T-helper 17 cell (primary cell): ENCODE data around the gene FOLR2. TPM values are rescaled to one million over a fixed set of nuclear protein-coding genes. Genes with fewer than 3 reads are reported as not detected.
A peak's percentile ranks its signal among the peaks of the same experiment; 100 is the strongest.

ENCODE experiments used
- ATAC-seq: fragments of 150-1000 bp; cut with Tn5 transposase; 2 replicates; pipeline ENCODE4 v1.10.0; 2021; ENCODE audit warnings: mild to moderate bottlenecking, moderate library complexity
- DNase-seq, 3 donors: peaks; one replicate each; pipeline versions ENCODE4 v3.0.0 to v3.0.0-alpha.2; 2020 to 2021
- H3K9me3 ChIP-seq: one replicate; pipeline ENCODE4 v1.7.0; 2013; ENCODE audit warnings: low read length, mild to moderate bottlenecking; ENCODE audit not compliant: control insufficient read depth, poor library complexity, severe bottlenecking
- H3K27ac Mint-ChIP-seq: one replicate; pipeline ENCODE4 v1.8.0; 2022; ENCODE audit warnings: mild to moderate bottlenecking, moderate library complexity, mixed read lengths
- H3K27me3 Mint-ChIP-seq: one replicate; pipeline ENCODE4 v1.8.0; 2022; ENCODE audit warnings: mixed read lengths
- H3K36me3 Mint-ChIP-seq: one replicate; pipeline ENCODE4 v1.8.0; 2022; ENCODE audit warnings: low read depth, mixed read lengths
- H3K4me1 Mint-ChIP-seq: one replicate; pipeline ENCODE4 v1.8.0; 2022; ENCODE audit warnings: mild to moderate bottlenecking, mixed read lengths
- H3K4me3 Mint-ChIP-seq: one replicate; pipeline ENCODE4 v1.8.0; 2022; ENCODE audit warnings: mild to moderate bottlenecking, moderate library complexity, mixed read lengths
- total RNA-seq, 4 donors: library from RNA in 2 of 4; stranded (reverse) in 2 of 4; gene quantifications; one replicate each; pipeline ENCODE4 v1.2.3 and lab custom pipeline; 2022 to 2026

The FOLR2 gene
- total RNA-seq, 2 donors from 2014 or later, result not detected

DNA sequence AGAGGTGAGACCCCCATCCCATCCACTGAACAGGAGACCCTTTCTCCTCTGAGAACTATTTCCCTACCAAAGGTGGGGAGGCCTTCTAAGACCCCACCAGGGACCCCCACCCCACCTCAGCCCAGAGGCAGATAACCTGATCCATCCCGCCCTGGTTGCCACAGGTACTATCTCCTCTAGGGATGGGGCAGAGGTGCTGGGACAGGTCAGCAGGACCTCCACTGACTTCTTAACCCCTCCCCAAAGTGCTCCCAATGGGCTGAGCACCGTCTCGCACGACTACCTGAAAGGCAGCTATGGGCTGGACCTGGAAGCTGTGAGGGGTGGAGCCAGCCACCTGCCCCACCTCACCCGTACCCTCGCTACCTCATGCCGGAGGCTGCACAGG lies 12.2 kb downstream of the FOLR2 start:
- Mint-ChIP-seq H3K4me3 (no peak overlapping the region), H3K36me3 (peaks cover 7% of the 10 kb centered on the region), H3K27ac (peak overlapping the region; percentile 41), H3K27me3 (no peaks in the 10 kb centered on the region), H3K4me1 (peaks cover 16% of the 10 kb centered on the region)
- ATAC-seq (no peak), DNase-seq (no peak)
- H3K9me3 ChIP-seq, result no peaks in the 10 kb centered on the region

DNA sequence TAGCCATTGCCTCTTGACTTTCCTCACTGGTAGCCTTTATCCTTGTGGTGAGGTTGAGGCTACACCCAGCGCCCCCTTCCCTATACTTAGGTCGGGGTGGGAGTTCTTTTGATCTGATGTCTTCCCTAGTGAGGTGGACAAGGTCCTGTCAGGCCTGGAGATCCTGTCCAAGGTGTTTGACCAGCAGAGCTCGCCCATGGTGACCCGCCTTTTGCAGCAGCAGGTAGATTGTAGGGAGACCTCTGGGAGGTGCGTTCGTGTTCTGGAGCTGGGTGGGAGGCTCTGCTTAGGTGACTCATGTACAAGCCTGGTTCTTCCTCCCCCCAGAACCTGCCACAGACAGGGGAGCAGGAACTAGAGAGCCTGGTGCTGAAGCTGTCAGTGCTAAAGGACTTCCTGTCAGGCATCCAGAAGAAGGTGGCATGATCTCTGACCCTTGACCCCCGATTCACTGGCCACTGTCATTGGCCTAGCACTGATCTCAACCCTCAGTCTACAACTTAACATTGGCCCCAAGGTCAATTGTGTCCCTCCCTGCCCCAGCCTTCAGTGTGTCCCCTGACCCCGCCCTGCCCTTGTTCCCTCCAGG lies 12.8 kb downstream of the FOLR2 start:
- ATAC-seq, result no peak
- H3K27ac Mint-ChIP-seq, result no peak overlapping the region
- no peak for DNase-seq
- H3K27me3 Mint-ChIP-seq, result no peaks in the 10 kb centered on the region
- H3K9me3 ChIP-seq, result no peaks in the 10 kb centered on the region
- H3K36me3 Mint-ChIP-seq, result peaks cover 8% of the 10 kb centered on the region
- peaks cover 15% of the 10 kb centered on the region for H3K4me1 Mint-ChIP-seq
- no peak overlapping the region for H3K4me3 Mint-ChIP-seq

DNA sequence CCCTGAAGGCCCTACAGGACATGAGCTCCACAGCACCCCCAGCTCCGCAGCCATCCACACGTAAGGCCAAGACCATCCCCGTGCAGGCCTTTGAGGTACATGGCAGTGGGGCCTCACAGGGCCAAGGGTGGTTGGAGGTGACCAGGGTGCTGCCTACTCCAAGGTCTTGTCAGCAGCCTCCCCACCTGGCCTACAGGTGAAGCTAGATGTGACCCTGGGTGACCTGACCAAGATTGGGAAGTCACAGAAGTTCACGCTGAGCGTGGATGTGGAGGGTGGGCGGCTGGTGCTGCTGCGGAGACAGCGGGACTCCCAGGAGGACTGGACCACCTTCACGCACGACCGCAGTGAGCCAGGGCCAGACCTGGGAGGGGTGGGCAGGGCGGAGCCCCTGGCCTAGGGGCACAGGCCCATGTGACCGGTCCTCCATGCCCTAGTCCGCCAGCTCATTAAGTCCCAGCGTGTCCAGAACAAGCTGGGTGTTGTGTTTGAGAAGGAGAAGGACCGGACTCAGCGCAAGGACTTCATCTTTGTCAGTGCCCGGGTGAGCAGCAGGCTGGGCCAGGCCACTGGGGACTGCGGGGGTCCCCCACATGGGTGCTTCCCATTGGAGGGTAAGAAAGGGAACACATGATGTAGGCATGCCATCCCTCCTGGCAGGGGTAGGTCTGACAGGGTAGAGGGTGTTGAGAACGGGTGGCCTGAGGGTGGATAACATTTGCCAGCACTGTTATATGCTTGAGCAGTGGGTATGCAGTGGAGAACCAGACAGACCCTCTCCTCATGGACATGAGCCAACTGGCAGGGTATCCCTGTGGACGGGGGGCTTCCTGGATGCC lies 13.6 kb downstream of the FOLR2 start:
- no peak overlapping the region for H3K27ac Mint-ChIP-seq
- H3K27me3 Mint-ChIP-seq, result no peaks in the 10 kb centered on the region
- no peaks in the 10 kb centered on the region for H3K9me3 ChIP-seq
- no peak overlapping the region for H3K4me3 Mint-ChIP-seq
- peaks cover 18% of the 10 kb centered on the region for H3K4me1 Mint-ChIP-seq
- peaks cover 12% of the 10 kb centered on the region for H3K36me3 Mint-ChIP-seq
- no peak for ATAC-seq
- no peak for DNase-seq

DNA sequence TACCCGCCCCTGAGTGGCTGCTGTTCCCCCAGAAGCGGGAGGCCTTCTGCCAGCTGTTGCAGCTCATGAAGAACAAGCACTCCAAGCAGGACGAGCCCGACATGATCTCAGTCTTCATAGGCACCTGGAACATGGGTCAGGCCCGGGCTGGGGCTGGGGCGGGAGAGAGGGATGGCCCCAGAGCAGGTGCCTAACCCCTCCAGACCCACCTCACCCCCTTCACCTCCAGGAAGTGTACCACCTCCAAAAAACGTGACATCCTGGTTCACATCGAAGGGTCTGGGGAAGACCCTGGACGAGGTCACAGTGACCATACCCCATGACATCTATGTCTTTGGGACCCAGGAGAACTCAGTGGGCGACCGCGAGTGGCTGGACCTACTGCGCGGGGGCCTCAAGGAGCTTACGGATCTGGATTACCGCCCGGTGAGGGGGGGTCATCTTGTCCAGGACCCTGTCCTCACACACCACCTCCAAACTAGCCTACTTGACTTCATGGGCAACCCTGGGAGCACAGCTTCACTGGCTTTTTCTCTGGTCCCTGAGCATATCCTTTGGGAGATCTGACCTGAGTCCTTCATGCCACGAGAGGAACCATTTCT lies 14.3 kb downstream of the FOLR2 start:
- H3K27ac Mint-ChIP-seq, result no peak overlapping the region
- no peaks in the 10 kb centered on the region for H3K9me3 ChIP-seq
- H3K27me3 Mint-ChIP-seq, result no peaks in the 10 kb centered on the region
- H3K4me1 Mint-ChIP-seq, result peaks cover 14% of the 10 kb centered on the region
- peaks cover 12% of the 10 kb centered on the region for H3K36me3 Mint-ChIP-seq
- ATAC-seq (no peak), DNase-seq (no peak)
- H3K4me3 Mint-ChIP-seq, result no peak overlapping the region

DNA sequence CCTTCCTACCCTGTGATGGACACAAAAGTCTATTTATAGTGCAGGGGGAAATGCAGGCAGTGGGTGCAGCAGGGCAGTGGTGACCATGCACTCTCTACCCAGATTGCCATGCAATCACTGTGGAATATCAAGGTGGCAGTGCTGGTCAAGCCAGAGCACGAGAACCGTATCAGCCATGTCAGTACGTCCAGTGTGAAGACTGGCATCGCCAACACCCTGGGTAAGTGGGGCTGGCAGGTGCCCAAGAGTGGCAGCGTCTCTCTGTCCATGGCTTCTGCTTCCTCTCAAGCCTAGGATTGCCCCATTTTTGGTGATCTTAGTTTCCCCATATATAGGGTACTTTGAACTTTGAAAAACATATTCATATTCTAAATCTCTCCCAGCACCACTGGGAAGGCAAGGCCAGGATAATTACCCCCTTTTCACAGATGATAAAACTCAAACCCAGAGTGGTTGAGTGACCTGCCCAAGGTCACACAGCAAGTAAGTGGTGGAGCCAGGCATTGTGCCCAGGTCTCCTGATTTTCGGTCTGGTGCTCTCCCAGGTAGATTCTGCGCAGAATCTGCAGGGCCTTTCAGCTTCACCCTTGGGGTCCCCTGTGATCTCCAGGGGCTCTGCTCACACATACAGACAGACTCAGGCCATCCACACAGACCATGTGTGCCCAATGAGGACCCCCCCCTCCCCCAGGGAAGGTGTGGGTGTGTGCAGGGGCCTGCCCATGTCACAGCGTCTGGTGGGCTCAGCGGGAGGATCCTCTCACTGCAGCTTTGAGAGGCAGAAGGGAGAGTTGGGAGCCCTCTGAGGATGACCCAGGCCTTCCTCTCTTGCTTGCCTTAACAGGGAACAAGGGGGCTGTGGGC lies 15.0 kb downstream of the FOLR2 start:
- no peaks in the 10 kb centered on the region for H3K9me3 ChIP-seq
- Mint-ChIP-seq H3K36me3 (peaks cover 12% of the 10 kb centered on the region), H3K27me3 (no peaks in the 10 kb centered on the region), H3K27ac (no peak overlapping the region), H3K4me1 (peaks cover 8% of the 10 kb centered on the region), H3K4me3 (no peak overlapping the region)
- DNase-seq (no peak), ATAC-seq (no peak)

DNA sequence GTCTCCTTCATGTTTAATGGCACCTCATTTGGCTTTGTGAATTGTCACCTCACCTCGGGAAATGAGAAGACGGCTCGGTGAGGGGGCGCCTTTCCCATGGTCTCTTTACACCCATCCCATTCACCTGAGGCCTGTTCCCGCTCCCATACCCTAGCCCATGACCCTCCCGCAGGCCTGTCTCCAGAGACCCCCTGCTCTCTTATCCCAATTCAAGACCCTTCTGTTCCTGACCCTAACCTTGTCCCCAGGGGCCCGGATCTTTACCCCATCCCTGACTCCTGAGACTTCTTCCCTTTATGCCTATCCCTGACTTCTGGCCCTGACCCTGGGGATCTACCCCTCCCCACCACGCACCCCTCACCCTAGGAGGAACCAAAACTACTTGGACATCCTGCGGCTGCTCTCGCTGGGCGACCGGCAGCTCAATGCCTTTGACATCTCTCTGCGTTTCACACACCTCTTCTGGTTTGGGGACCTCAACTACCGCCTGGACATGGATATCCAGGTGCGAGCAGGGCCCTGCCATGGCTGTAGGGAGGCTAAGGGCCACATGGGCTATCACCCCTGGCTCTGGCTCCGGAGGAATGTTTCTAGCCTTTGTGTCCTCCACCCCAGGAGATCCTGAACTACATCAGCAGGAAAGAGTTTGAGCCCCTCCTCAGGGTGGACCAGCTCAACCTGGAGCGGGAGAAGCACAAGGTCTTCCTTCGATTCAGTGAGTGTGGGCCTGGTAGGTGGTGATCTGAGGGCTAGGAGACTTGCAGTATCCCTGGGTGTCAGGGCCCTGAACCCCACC lies 15.9 kb downstream of the FOLR2 start:
- no peak overlapping the region for H3K27ac Mint-ChIP-seq
- H3K36me3 Mint-ChIP-seq, result peaks cover 12% of the 10 kb centered on the region
- H3K27me3 Mint-ChIP-seq, result no peaks in the 10 kb centered on the region
- ATAC-seq (no peak), DNase-seq (no peak)
- H3K9me3 ChIP-seq, result no peaks in the 10 kb centered on the region
- peaks cover 8% of the 10 kb centered on the region for H3K4me1 Mint-ChIP-seq
- H3K4me3 Mint-ChIP-seq, result no peak overlapping the region

DNA sequence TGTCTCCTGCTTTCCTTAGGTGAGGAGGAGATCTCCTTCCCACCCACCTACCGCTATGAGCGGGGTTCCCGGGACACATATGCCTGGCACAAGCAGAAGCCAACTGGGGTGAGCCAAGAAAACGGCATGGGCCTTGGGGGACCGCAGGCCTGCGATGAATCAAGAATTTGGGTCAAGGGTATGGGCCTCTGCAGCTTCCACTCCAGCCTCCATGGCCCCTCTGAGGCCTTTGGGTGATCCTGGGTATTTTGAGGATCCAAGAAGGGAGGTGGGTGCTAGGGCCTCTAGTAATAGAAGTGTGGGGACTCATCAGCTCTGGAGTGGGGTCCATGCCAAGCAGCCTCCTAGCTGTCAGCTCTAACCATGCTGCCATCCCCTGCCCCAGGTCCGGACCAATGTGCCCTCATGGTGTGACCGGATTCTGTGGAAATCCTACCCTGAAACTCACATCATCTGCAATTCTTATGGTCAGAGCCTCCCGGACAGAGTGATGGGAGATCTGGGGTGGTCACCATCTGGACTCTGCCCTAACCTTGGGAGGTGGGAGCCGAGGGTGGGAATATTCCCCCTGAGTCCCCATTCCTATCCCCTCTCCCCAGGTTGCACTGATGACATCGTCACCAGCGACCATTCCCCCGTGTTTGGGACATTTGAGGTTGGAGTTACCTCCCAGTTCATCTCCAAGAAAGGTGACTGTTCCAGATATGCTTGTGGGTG lies 16.6 kb downstream of the FOLR2 start:
- no peak overlapping the region for H3K4me3 Mint-ChIP-seq
- H3K9me3 ChIP-seq, result no peaks in the 10 kb centered on the region
- ATAC-seq (no peak), DNase-seq (no peak)
- no peaks in the 10 kb centered on the region for H3K27me3 Mint-ChIP-seq
- peaks cover 8% of the 10 kb centered on the region for H3K4me1 Mint-ChIP-seq
- H3K36me3 Mint-ChIP-seq, result peaks cover 12% of the 10 kb centered on the region
- no peak overlapping the region for H3K27ac Mint-ChIP-seq

DNA sequence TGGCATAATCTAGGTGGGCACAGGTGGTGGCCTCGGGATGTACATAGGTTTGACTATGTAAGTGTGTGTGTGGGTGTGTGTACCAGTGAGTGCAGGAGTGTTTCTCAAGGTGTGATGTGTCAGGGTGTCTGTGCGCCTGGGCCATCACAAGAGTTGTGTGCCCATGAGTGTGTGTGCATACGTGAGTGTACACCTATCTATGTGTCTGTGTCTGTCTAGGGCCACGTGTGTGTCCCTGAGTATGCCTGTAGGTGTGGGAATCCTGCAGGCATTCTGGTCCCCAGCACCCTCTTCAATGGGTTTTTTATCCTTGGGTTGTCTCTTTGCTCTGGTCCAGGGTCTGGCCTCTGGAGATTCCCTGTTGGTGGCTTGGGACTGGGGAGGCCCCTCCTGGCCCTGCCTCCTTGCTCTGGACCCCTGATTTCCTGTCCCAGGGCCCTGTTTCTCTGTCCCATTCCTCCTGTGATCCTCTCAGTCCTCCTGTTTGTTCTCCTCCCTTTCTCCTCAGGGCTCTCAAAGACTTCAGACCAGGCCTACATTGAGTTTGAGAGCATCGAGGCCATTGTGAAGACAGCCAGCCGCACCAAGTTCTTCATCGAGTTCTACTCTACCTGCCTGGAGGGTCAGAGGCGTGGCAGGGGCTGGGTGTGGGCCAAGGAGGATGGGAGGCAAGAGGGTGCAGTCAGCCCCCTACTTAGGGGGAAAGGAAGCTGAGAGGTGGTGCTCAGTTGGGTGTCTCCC lies 17.3 kb downstream of the FOLR2 start:
- peak overlapping the region; percentile 79 for H3K27ac Mint-ChIP-seq
- ATAC-seq (no peak), DNase-seq (no peak)
- H3K36me3 Mint-ChIP-seq, result peaks cover 12% of the 10 kb centered on the region
- peaks cover 5% of the 10 kb centered on the region for H3K27me3 Mint-ChIP-seq
- peaks cover 8% of the 10 kb centered on the region for H3K4me1 Mint-ChIP-seq
- H3K9me3 ChIP-seq, result no peaks in the 10 kb centered on the region
- H3K4me3 Mint-ChIP-seq, result no peak overlapping the region

DNA sequence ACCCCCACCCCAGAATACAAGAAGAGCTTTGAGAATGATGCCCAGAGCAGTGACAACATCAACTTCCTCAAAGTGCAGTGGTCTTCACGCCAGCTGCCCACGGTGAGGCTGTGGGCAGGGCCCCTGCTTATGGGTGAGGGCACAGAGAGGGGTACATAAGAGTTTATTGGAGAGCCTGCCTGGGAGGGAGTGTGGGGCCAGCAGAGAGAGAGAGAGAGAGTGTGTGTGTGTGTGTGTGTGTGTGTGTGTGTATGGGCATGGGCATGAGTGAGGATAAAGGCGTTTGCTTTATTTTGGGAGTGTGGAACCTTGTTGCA lies 17.9 kb downstream of the FOLR2 start:
- H3K9me3 ChIP-seq, result no peaks in the 10 kb centered on the region
- Mint-ChIP-seq H3K4me1 (peaks cover 10% of the 10 kb centered on the region), H3K36me3 (peaks cover 12% of the 10 kb centered on the region), H3K27ac (peak overlapping the region; percentile 79), H3K27me3 (peaks cover 5% of the 10 kb centered on the region), H3K4me3 (no peak overlapping the region)
- DNase-seq, result no peak
- ATAC-seq, result no peak

DNA sequence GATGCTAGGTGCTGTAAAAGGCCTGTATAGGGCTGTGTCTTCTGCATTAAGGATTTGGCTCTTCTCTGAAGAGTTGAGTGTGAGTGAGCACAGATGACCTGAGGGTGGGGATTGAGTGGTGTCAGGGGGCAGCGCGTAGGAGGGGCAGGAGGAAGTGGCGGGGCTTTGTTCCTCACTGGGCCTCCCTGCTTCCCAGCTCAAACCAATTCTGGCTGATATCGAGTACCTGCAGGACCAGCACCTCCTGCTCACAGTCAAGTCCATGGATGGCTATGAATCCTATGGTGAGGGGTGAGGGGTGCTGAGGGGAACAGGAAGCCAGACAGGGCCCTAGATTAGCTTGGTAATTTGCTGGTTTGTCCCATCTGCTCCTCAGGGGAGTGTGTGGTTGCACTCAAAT lies 18.3 kb downstream of the FOLR2 start:
- no peaks in the 10 kb centered on the region for H3K9me3 ChIP-seq
- DNase-seq, result no peak
- Mint-ChIP-seq H3K27ac (peak overlapping the region; percentile 79), H3K4me1 (peaks cover 10% of the 10 kb centered on the region), H3K36me3 (peaks cover 12% of the 10 kb centered on the region), H3K4me3 (no peak overlapping the region), H3K27me3 (peaks cover 5% of the 10 kb centered on the region)
- no peak for ATAC-seq

DNA sequence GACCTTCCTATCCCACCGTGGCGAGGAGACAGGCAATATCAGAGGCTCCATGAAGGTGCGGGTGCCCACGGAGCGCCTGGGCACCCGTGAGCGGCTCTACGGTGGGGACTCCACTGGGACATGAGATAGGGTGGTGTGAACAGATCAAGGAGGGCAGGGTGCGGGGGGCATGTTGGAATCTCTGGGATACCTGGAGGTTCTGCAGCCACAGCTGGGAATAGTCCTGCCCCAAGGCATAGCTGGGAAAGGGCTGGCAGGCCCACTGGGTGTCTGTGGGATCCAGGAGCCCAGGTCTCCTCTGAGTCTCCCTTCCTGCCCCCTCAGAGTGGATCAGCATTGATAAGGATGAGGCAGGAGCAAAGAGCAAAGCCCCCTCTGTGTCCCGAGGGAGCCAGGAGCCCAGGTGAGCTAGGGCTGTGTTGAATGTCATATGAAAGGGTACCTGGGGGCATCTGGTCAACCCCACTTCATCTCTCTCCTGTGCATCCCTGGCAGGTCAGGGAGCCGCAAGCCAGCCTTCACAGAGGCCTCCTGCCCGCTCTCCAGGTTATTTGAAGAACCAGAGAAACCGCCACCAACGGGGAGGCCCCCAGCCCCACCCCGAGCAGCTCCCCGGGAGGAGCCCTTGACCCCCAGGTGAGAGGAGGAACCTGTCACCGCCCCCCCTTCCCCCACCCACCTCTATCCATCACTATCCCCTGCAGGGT lies 18.9 kb downstream of the FOLR2 start:
- Mint-ChIP-seq H3K4me3 (no peak overlapping the region), H3K27ac (no peak overlapping the region), H3K4me1 (peaks cover 14% of the 10 kb centered on the region), H3K27me3 (peaks cover 10% of the 10 kb centered on the region), H3K36me3 (peaks cover 12% of the 10 kb centered on the region)
- no peak for ATAC-seq
- H3K9me3 ChIP-seq, result no peaks in the 10 kb centered on the region
- no peak for DNase-seq
